Measurements from ENCODE around the gene FBXO27.
"Not testable (repeated sequence)": the region's sequence is repeated elsewhere in the genome, so short reads cannot be mapped to it uniquely, and the experiment has no call there.

The FBXO27 gene

DNA sequence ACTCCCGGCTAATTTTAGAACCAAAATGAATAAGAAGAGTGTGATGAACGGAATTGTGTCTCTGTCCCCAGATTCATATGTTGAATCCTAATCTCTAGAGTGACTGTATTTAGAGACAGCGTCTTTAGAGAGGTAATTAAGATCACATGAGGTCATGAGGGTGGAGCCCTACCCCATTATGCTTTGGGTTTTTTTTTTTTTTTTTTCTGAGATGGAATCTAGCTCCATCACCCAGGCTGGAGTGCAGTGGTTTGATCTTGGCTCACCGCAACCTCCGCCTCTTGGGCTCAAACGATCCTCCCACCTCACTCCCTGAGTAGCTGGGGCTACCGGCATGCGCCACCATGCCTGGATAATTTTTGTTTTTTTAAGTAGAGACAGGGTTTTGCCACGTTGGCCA lies 27.9 kb downstream of the FBXO27 start:
- DNase-seq (ENCODE audit: insufficient read length, low spot score) (no peak), FAIRE-seq (no peak)
- TF ChIP-seq, protein P1, sequence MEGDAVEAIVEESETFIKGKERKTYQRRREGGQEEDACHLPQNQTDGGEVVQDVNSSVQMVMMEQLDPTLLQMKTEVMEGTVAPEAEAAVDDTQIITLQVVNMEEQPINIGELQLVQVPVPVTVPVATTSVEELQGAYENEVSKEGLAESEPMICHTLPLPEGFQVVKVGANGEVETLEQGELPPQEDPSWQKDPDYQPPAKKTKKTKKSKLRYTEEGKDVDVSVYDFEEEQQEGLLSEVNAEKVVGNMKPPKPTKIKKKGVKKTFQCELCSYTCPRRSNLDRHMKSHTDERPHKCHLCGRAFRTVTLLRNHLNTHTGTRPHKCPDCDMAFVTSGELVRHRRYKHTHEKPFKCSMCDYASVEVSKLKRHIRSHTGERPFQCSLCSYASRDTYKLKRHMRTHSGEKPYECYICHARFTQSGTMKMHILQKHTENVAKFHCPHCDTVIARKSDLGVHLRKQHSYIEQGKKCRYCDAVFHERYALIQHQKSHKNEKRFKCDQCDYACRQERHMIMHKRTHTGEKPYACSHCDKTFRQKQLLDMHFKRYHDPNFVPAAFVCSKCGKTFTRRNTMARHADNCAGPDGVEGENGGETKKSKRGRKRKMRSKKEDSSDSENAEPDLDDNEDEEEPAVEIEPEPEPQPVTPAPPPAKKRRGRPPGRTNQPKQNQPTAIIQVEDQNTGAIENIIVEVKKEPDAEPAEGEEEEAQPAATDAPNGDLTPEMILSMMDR (IDR thresholded peaks at IDR 0.05; ENCODE audit: insufficient read depth, missing control alignments): no peak

DNA sequence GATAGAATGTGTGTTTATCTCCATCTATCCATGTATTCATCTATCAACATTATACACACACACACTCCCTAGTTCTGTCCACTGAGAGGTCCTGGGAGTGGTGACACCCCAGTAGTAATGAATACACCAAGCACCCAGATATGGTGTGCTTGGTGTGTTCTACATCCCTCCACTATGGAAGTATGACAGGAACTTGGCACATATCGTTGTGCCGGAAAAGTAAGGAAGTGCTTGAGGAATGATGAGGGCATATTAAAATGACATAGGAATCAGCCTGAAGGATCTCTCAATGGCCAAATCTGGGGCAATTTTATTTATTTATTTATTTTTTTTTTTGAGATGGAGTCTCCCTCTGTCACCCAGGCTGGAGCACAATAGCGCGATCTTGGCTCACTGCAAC lies 28.6 kb downstream of the FBXO27 start:
- TF ChIP-seq, protein P1 (IDR thresholded peaks at IDR 0.05; ENCODE audit: insufficient read depth, missing control alignments): no peak

DNA sequence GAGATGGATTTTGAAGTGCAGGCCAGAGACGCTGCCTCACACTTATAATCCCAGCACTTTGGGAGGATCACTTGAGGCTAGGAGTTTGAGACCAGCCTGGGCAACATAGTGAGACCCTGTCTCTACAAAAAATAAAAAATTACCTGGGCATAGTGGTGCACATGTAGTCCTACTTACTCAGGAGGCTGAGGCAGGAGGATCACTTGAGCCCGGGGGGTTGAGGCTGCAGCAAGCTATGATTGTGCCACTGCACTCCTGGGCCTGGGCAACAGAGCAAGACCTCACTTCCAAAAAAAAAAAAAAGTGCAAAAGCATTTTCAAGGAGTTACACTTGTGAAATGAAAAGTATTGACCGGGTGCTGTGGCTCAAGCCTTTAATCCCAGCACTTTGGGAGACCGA lies 29.2 kb downstream of the FBXO27 start:
- FAIRE-seq: no peak
- no peak for DNase-seq (ENCODE audit: insufficient read length, low spot score)
- TF ChIP-seq, protein P1 (IDR thresholded peaks at IDR 0.05; ENCODE audit: insufficient read depth, missing control alignments): no peak

More for the DNA sequence above, 28.6 kb downstream of the FBXO27 start:
- DNase-seq (ENCODE audit: insufficient read length, low spot score): no peak
- no peak for FAIRE-seq

DNA sequence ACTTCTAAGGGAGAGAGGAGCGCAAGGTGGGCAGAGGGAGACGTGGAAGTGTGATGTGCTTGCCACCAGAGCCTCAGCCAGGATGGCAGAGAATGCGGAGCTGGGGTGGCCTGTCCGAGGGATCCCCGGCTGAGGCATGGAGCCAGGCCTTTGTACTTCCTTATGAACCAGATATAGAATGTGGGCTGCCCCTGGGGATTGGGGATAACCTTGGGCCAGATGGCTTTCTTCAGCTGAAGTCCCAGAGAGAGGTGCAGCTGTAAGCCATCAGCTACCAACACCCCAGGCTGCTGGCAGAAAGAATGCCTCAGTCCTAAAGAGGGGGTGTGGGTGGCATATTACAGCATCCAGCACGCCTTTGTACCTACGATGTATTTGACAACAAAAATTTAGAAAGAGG lies 31.3 kb downstream of the FBXO27 start:
- no peak for FAIRE-seq
- TF ChIP-seq, protein P1 (IDR thresholded peaks at IDR 0.05; ENCODE audit: insufficient read depth, missing control alignments): no peak
- peak; percentile 34 for DNase-seq (ENCODE audit: insufficient read length, low spot score)

DNA sequence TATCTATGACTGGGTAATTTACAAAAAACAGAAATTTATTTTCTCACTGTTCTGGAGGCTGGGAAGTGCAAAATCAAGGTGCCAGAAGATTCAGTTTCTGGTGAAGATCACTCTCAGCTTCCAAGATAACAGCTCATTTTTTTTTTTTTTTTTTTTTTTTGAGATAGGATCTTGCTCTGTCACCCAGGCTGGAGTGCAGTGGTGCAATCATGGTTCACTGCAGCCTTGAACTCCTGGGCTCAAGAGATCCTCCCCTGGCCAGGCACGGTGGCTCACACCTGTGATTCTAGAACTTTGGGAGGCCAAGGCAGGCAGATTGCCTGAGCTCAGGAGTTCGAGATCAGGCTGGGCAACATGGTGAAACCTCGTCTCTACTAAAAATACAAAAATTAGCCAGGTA lies 34.8 kb downstream of the FBXO27 start:
- not testable (repeated sequence) for DNase-seq (ENCODE audit: insufficient read length, low spot score)

DNA sequence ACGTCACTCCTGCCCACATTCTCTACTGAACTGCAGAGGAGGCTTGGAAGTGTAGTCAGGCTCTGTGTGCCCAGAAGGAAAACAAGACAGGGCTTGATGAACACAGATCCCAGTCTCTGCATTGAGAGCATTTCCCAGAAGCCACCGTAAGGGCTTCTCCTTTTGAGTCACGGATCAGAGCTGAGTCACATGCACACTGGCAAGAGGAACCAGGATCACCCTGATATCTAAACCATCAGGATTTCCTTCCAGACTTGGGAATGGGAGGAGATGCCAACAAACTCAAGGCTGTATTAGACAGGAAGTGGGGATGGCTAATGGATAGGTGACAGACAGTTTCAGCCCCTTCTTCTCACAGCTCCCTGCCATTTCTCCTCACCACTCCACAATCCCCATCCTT lies 39.1 kb downstream of the FBXO27 start:
- TF ChIP-seq, protein P1 (IDR thresholded peaks at IDR 0.05; ENCODE audit: insufficient read depth, missing control alignments): no peak
- FAIRE-seq (no peak), DNase-seq (ENCODE audit: insufficient read length, low spot score) (no peak)

More for the DNA sequence above, 34.8 kb downstream of the FBXO27 start:
- not testable (repeated sequence) for FAIRE-seq

DNA sequence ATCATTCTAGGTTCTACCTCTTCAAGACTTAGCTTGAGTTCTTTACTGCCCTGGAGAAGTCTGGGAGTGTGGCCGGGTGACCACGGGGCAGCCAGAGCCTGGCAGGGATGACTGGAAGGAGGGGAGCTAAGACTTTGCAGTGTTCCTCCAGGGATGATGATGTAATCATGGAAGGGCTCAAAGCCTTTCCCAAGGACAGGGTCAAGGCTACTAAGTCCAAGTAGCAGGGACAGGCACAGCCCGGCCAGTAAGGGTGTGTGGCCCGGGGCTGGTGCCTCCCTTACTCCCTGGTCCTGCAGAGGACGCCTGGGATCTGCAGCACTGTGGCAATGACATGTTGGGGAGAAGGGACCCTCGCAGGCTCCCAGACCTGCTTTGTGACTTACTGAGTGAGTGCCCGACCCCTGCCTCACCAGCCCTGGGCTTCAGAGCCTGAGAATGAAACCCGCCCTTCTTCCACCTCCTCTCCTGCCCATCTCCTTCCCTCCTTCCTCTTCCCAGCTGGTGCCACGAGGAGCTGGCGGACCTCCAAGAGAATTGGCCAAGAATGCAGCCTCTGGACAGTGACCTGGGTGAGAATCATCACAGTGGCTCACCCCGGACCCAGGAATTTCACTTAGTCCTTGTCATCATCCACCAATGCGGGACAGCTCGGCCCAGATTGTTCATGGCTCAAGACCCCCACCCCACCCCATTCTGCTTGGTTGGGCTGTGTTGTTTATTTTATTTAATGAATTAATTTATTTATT lies 41.2 kb downstream of the FBXO27 start:
- FAIRE-seq (no peak), DNase-seq (ENCODE audit: insufficient read length, low spot score) (no peak)
- TF ChIP-seq, protein P1 (IDR thresholded peaks at IDR 0.05; ENCODE audit: insufficient read depth, missing control alignments): no peak

DNA sequence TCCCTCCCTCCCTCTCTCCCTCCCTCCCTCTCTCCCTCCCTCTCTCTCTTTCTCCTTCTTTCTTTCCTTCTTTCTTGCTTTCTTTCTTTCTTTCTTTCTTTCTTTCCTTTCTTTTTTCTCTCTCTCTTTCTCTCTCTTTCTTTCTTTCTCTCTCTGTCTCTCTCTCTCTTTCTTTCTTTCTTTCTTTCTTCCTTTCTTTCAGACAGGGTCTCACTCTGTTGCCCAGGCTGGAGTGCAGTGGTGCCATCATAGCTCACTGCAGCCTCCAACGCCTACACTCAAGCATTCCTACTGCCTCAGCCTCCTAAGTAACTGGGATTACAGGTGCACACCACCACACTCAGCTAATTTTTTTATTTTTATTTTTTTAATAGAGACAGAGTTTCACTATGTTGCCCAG lies 42.7 kb downstream of the FBXO27 start:
- DNase-seq (ENCODE audit: insufficient read length, low spot score); FAIRE-seq: not testable (repeated sequence)

Measured in D721Med (cell line).